Spleen (tissue), 11 donors: ENCODE data around the gene PMPCA. TPM values are rescaled to one million over a fixed set of nuclear protein-coding genes. Genes with fewer than 3 reads are reported as not detected.
A peak's percentile ranks its signal among the peaks of the same experiment; 100 is the strongest.

Source experiments
- DNase-seq: peaks from one replicate; pipeline ENCODE4 v3.0.0-alpha.2; 2020
- H3K27ac ChIP-seq, 8 donors: fragments of 200-600 bp; sonication (generic) in 7 of 8; 1 replicate in 4 of 8; 2 replicates in 4 of 8; pipeline versions ENCODE4 v1.5.0 to v1.8.0; 2016 to 2021; ENCODE audit warnings: inconsistent platforms in 4 of 8, mild to moderate bottlenecking in 4 of 8, moderate library complexity in 1 of 8
- H3K27me3 ChIP-seq, 7 donors: fragments of 200-600 bp; sonication (generic) in 6 of 7; replicated peaks in 1 of 7; 1 replicate in 4 of 7; 2 replicates in 3 of 7; pipeline versions ENCODE4 v1.5.0 to v1.8.0; 2016 to 2021; ENCODE audit warnings: inconsistent platforms in 3 of 7, mild to moderate bottlenecking in 1 of 7
- H3K36me3 ChIP-seq, 6 donors: fragments of 200-600 bp; sonication (generic) in 5 of 6; 1 replicate in 4 of 6; 2 replicates in 2 of 6; pipeline versions ENCODE4 v1.5.0 to v1.8.0; 2016 to 2021; ENCODE audit warnings: inconsistent platforms in 2 of 6
- H3K4me1 ChIP-seq, 6 donors: fragments of 200-600 bp; sonication (generic) in 5 of 6; 1 replicate in 3 of 6; 2 replicates in 3 of 6; pipeline versions ENCODE4 v1.5.0 to v1.8.0; 2016 to 2021; ENCODE audit warnings: inconsistent platforms in 3 of 6
- H3K4me3 ChIP-seq, 8 donors: fragments of 200-600 bp; sonication (generic) in 7 of 8; 1 replicate in 4 of 8; 2 replicates in 4 of 8; pipeline versions ENCODE4 v1.5.0 to v1.8.0; 2016 to 2021; ENCODE audit warnings: inconsistent platforms in 4 of 8, mild to moderate bottlenecking in 4 of 8, moderate library complexity in 2 of 8
- H3K9me3 ChIP-seq, 8 donors: fragments of 200-600 bp; sonication (generic) in 7 of 8; 1 replicate in 4 of 8; 2 replicates in 4 of 8; pipeline versions ENCODE4 v1.5.0 to v1.8.0; 2016 to 2021; ENCODE audit warnings: inconsistent platforms in 4 of 8
- POLR2A ChIP-seq, 3 donors: fragments of 450-650 bp; IDR thresholded peaks; one replicate each; pipeline ENCODE4 v1.5.1; 2017; ENCODE audit warnings: antibody characterized with exemption in 3 of 3, mild to moderate bottlenecking in 1 of 3
- POLR2AphosphoS5 ChIP-seq, 3 donors: sonication (generic); formaldehyde crosslinking; IDR thresholded peaks; one replicate each; pipeline ENCODE4 v1.5.1; 2017; ENCODE audit warnings: antibody characterized with exemption in 3 of 3
- WGBS, 5 donors: extraction: QIAGEN DNeasy Blood & Tissue Kit in 3 of 5; methylation state at CpG; one replicate each; pipeline versions ENCODE4 v1.1.5 to v1.1.7; 2013 to 2018; 5-methylcytosine and 5-hydroxymethylcytosine counted together
- intact Hi-C: fragments of 100-400 bp; cut with DNase I; formaldehyde crosslinking; loops from one replicate; pipeline ENCODE4 v1.15.0; 2023; ENCODE audit warnings: low total_unique reads
- polyA plus RNA-seq, 3 donors: library from polyadenylated mRNA; stranded (reverse); fragments of 200-250 nt; gene quantifications; one replicate each; pipeline ENCODE4 v1.2.1, GENCODE V29; 2013
- total RNA-seq, 7 donors: library from RNA; depleted of rRNA in 3 of 7; stranded (reverse); fragments of >200 nt in 3 of 7; fragmentation: NEBNext Ultra II Directional in 4 of 7; extraction: Animal tissue kit (Norgen Biotek cat#: 25700) in 4 of 7; gene quantifications; one replicate each; pipeline versions ENCODE4 v1.1.0 to v1.2.1, GENCODE V29; 2016 to 2021
- TF ChIP-seq, protein P1 (sequence below), 11 experiments: fragments of 200-600 bp in 7 of 11; fragments of 450-650 bp in 4 of 11; sonication (generic) in 4 of 11; IDR thresholded peaks in 8 of 11; conservative IDR thresholded peaks in 3 of 11; 1 replicate in 7 of 11; 2 replicates in 4 of 11; pipeline versions ENCODE4 v1.4.0 to v1.8.0; 2016 to 2021; ENCODE audit warnings: antibody characterized with exemption in 11 of 11, inconsistent platforms in 4 of 11, mild to moderate bottlenecking in 1 of 11
- donor health status: healthy with polysubstance abuse.
- donor health status: DM: no; HTN: no; CAD: no; lungs with moderate emphysema.
- donor health status: DM: no; HTN: no; CAD: no.
- donor health status: Bipolar disorder and iron deficiency.
- donor health status: healthy.
- donor health status: DM: no; HTN: no; CAD: no.
- donor health status: DM: yes; HTN: yes; CAD: no.

PMPCA gene
- total and polyA plus RNA-seq, 10 donors, result 36.8 to 56.2 (median 47.1) TPM

DNA sequence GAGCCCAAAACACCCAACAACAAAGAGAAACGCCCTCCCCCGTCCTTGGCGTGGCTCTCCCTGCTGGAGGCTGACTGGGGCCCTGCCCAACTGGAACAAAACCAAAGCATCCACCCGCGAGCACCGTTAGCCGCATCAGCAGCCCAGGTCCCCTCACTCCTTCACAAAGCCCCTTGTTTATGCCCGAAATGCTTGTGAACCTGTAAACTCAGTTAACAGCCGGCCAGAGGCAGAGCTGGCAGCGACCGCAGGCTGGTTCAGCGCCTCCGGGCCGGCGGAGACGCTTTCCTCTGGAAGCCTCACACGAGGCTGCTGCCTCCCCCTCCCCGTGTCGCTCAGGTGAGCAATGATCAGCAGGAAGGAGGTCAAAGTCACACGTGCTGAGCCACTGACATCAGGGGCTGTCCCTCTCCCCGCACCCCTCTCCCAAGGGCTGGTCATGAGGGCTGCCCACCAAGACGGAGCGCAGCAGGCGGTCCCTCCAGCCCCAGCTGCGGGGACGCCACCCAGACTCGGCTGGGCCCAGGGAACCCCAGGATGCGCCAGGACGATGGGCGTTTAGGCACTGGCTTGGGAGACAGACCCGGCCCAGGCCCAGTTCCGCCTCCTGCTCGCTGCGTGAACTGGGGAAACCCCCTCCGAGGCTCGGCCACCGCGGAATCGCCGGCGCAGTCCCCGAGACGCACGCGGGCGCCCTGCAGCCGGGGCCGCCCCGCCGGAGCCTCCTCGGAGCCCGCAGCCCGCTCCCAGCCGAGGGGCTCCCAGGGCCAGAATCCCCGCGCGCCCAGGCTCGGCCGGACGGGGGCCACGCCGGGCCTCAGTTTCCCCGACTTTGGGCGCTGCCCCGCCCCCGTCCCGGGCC lies 11.1 kb upstream of the PMPCA start:
- H3K4me1 ChIP-seq, result peaks cover 24 to 55% (median 36%) of the 10 kb centered on the region in 6 donors
- no peaks in the 10 kb centered on the region for H3K9me3 ChIP-seq
- 1 to 3% (median 2%) methylated on average over 24 to 67 of the region's 67 CpGs for WGBS, 5 donors
- H3K27ac ChIP-seq, result peak overlapping the region in 6 of 8 donors; percentile 63 to 84 (median 74)
- TF ChIP-seq POLR2A (IDR thresholded peaks at IDR 0.05), result no peak
- TF ChIP-seq POLR2AphosphoS5 (IDR thresholded peaks at IDR 0.05), result no peak
- TF ChIP-seq, protein P1, sequence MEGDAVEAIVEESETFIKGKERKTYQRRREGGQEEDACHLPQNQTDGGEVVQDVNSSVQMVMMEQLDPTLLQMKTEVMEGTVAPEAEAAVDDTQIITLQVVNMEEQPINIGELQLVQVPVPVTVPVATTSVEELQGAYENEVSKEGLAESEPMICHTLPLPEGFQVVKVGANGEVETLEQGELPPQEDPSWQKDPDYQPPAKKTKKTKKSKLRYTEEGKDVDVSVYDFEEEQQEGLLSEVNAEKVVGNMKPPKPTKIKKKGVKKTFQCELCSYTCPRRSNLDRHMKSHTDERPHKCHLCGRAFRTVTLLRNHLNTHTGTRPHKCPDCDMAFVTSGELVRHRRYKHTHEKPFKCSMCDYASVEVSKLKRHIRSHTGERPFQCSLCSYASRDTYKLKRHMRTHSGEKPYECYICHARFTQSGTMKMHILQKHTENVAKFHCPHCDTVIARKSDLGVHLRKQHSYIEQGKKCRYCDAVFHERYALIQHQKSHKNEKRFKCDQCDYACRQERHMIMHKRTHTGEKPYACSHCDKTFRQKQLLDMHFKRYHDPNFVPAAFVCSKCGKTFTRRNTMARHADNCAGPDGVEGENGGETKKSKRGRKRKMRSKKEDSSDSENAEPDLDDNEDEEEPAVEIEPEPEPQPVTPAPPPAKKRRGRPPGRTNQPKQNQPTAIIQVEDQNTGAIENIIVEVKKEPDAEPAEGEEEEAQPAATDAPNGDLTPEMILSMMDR (IDR thresholded peaks at IDR 0.05 in 8 of 11, conservative IDR thresholded peaks at IDR 0.05 in 3 of 11), result no peak
- H3K36me3 ChIP-seq, result peaks cover 0 to 62% (median 35%) of the 10 kb centered on the region in 6 donors
- peak; percentile 87 for DNase-seq
- intact Hi-C loops, result no loop called here
- no peaks in the 10 kb centered on the region for H3K27me3 ChIP-seq
- peak overlapping the region; percentile 90 to 100 (median 99) for H3K4me3 ChIP-seq

DNA sequence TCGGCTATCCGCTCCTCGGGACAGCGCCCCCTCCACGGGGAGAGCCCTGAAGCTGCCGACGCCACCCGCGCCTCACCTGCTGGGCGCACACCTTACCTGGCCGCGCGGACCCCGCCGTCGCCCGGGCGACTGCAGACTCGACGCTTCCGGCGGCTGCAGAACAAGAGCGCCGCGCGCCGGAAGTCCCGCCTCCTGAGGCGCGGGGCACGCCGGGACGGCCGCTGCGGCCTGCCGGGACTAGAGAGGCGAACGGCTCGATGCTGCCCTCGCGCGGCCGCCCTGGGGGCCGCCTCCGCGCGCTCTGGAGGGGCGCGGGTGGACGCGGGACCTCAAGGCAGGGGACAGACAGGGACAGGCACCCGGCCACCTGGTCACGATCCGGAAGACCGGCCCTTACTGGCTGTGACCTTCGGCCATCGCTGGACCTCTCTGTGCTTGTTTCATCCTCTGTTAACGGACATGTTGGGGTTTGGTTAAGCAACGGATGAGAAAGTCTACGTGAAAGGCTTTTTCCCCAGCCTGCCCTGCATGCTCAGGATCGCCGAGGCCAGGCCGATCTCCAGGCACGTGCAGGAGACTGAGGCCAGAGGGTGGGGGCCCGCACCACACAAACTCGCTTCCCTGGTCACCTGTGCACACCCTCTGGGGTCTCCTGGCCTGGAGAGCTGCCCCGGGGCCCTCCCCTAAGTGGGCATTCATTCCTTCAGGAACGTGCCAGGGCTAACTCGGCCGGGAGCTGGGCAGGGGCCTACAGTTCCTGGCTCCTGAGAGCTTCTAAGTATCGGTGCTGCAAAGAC lies 10.2 kb upstream of the PMPCA start, which contains the start of gene SNAPC4:
Gene SNAPC4 (minus strand): TSS at position 133 of the 797 bp plus-strand sequence. CDS start 1,742 bp downstream, outside the sequence.
- peak; percentile 88 to 89 (median 89) for TF ChIP-seq POLR2AphosphoS5 (IDR thresholded peaks at IDR 0.05)
- peak in 1 of 3 donors; percentile 38 for TF ChIP-seq POLR2A (IDR thresholded peaks at IDR 0.05)
- TF ChIP-seq, protein P1 (IDR thresholded peaks at IDR 0.05 in 8 of 11, conservative IDR thresholded peaks at IDR 0.05 in 3 of 11), result peak; percentile 60 to 98 (median 97)
- H3K36me3 ChIP-seq, result peaks cover 0 to 62% (median 32%) of the 10 kb centered on the region in 6 donors
- 8 to 16% (median 9%) methylated on average over 36 to 71 of the region's 71 CpGs for WGBS, 5 donors
- DNase-seq, result peak; percentile 97
- H3K9me3 ChIP-seq, result no peaks in the 10 kb centered on the region
- no peaks in the 10 kb centered on the region for H3K27me3 ChIP-seq
- H3K27ac ChIP-seq, result peak within 1 kb of the TSS in 6 of 8 donors; percentile 63 to 84 (median 74)
- intact Hi-C loops, result no loop called here
- peaks cover 26 to 63% (median 44%) of the 10 kb centered on the region in 6 donors for H3K4me1 ChIP-seq
- peak within 1 kb of the TSS; percentile 90 to 100 (median 99) for H3K4me3 ChIP-seq

DNA sequence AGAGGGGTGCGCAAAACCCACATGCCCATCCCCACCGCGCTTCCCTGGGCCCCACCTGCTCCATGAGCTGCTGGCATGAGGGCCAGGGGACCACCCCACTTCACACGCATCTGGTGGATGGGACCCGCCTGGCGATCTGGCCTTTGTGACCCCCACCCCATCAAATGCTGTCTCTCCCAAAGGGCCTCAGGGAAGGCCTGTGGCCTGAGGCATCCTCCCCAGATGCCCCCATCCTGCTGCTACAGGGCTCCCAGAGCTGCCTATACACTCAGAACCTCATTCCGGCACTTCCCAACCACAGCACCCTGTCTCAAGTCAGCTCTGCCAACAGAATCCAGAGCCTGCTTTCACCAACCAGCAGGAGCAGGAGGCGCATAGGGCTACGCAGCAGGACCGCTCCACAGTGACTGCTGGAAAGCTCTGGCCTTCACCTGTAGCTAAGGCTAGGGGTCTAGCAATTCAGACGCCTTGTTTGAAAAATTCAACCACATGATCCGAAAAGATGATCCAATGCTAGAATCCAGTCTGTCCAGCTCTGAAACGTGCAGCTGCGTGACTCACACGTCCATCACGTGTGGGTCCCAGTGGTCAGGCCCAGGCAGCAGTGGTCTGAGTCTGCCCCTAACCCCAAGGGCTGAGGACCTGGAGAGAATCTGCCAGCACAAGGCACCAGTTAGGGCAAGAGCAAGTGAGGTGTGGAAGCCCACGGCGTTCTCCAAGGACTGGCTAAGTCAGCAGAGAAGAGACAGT lies 9.1 kb upstream of the PMPCA start:
- TF ChIP-seq POLR2AphosphoS5 (IDR thresholded peaks at IDR 0.05), result peak in 2 of 3 donors; percentile 3 to 14
- TF ChIP-seq POLR2A (IDR thresholded peaks at IDR 0.05), result no peak
- 94 to 96% (median 95%) methylated on average over 18 of the region's 18 CpGs for WGBS, 5 donors
- Histone ChIP-seq H3K4me3 (no peak overlapping the region), H3K27me3 (no peaks in the 10 kb centered on the region), H3K36me3 (peaks cover 0 to 62% (median 32%) of the 10 kb centered on the region in 6 donors), H3K27ac (no peak overlapping the region), H3K9me3 (no peaks in the 10 kb centered on the region), H3K4me1 (peaks cover 26 to 73% (median 48%) of the 10 kb centered on the region in 6 donors)
- intact Hi-C loops, result no loop called here
- DNase-seq, result no peak

DNA sequence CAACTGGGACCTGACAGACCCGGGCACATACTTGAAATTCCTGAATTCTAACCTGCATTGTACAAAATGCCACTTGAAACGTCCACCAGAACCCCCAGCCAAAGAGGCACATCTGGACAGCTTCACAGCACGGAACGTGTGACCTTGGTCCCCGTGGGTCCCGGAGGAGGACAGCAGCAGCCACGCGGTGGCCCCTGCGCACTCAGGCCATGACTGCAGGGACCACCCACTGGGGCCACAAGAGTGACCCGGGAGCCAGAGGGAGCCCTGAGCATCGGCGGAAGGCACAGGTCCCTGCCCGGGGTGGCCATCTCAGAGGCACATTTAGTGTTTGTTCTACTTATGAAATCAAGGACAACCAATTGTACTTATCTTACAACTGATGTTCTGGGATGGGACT lies 8.4 kb upstream of the PMPCA start:
- Histone ChIP-seq H3K9me3 (no peaks in the 10 kb centered on the region), H3K4me3 (no peak overlapping the region), H3K27me3 (no peaks in the 10 kb centered on the region), H3K27ac (no peak overlapping the region), H3K36me3 (peaks cover 0 to 62% (median 31%) of the 10 kb centered on the region in 6 donors), H3K4me1 (peaks cover 26 to 80% (median 48%) of the 10 kb centered on the region in 6 donors)
- intact Hi-C loops, result no loop called here
- TF ChIP-seq POLR2A (IDR thresholded peaks at IDR 0.05), result no peak
- no peak for TF ChIP-seq POLR2AphosphoS5 (IDR thresholded peaks at IDR 0.05)
- TF ChIP-seq, protein P1 (IDR thresholded peaks at IDR 0.05 in 8 of 11, conservative IDR thresholded peaks at IDR 0.05 in 3 of 11), result no peak
- DNase-seq, result peak; percentile 73
- 83 to 91% (median 86%) methylated on average over 10 to 13 of the region's 13 CpGs for WGBS, 5 donors
